H9 (cell line): ENCODE measurements around the gene CDH24. TPM values are rescaled to one million over a fixed set of nuclear protein-coding genes. Genes with fewer than 3 reads are reported as not detected.

Source experiments
- DNase-seq: peaks from one replicate; pipeline ENCODE4 v3.0.0-alpha.2; 2017
- H2AFZ ChIP-seq: one replicate; pipeline ENCODE4 v1.6.1; 2013; ENCODE audit warnings: mild to moderate bottlenecking, low read length, control low read depth, moderate library complexity
- H2AK5ac ChIP-seq: 2 replicates; pipeline ENCODE4 v1.6.1; 2013; ENCODE audit warnings: low read length, control low read depth, mixed read lengths; ENCODE audit not compliant: insufficient read length
- H2BK120ac ChIP-seq: one replicate; pipeline ENCODE4 v1.6.1; 2013; ENCODE audit warnings: low read depth, mild to moderate bottlenecking, low read length, control low read depth, inconsistent platforms; ENCODE audit not compliant: poor library complexity, severe bottlenecking
- H2BK12ac ChIP-seq: 2 replicates; pipeline ENCODE4 v1.6.1; 2013; ENCODE audit warnings: low read length, control low read depth, mixed read lengths, low read depth; ENCODE audit not compliant: insufficient read length
- H2BK15ac ChIP-seq: 2 replicates; pipeline ENCODE4 v1.6.1; 2013; ENCODE audit warnings: low read depth, low read length, control low read depth
- H2BK20ac ChIP-seq: one replicate; pipeline ENCODE4 v1.6.1; 2013; ENCODE audit warnings: low read depth, mild to moderate bottlenecking, low read length, control low read depth, inconsistent platforms; ENCODE audit not compliant: poor library complexity, severe bottlenecking
- H2BK5ac ChIP-seq: 2 replicates; pipeline ENCODE4 v1.6.1; 2013; ENCODE audit warnings: low read length, control low read depth, mixed read lengths; ENCODE audit not compliant: insufficient read length
- H3K14ac ChIP-seq: 2 replicates; pipeline ENCODE4 v1.6.1; 2013; ENCODE audit warnings: low read length, control low read depth; ENCODE audit not compliant: insufficient read depth
- H3K18ac ChIP-seq: 2 replicates; pipeline ENCODE4 v1.6.1; 2013; ENCODE audit warnings: low read depth, mild to moderate bottlenecking, mixed read lengths, low read length, control low read depth; ENCODE audit not compliant: insufficient read length
- H3K23ac ChIP-seq: 2 replicates; pipeline ENCODE4 v1.6.1; 2013; ENCODE audit warnings: low read length, control low read depth, mixed read lengths, low read depth; ENCODE audit not compliant: insufficient read length
- H3K23me2 ChIP-seq: 2 replicates; pipeline ENCODE4 v1.6.1; 2013; ENCODE audit warnings: low read depth, mild to moderate bottlenecking, mixed read lengths, low read length, control low read depth; ENCODE audit not compliant: insufficient read length, poor library complexity, severe bottlenecking
- H3K27ac ChIP-seq: 2 replicates; pipeline ENCODE4 v1.5.1; 2013; ENCODE audit warnings: low read length, control low read depth, mixed read lengths, low read depth; ENCODE audit not compliant: insufficient read length
- H3K27me3 ChIP-seq: 2 replicates; pipeline ENCODE4 v1.6.1; 2013; ENCODE audit warnings: low read length, control low read depth, inconsistent platforms; ENCODE audit not compliant: insufficient read depth
- H3K4ac ChIP-seq: 2 replicates; pipeline ENCODE4 v1.6.1; 2013; ENCODE audit warnings: low read depth, mild to moderate bottlenecking, control low read depth, inconsistent platforms, low read length, moderate library complexity
- H3K4me1 ChIP-seq: 2 replicates; pipeline ENCODE4 v1.6.1; 2013; ENCODE audit warnings: low read length, control low read depth, inconsistent platforms; ENCODE audit not compliant: insufficient read depth
- H3K4me2 ChIP-seq: 2 replicates; pipeline ENCODE4 v1.6.1; 2013; ENCODE audit warnings: low read length, control low read depth, mixed read lengths; ENCODE audit not compliant: insufficient read length, insufficient read depth
- H3K56ac ChIP-seq: 2 replicates; pipeline ENCODE4 v1.6.1; 2013; ENCODE audit warnings: low read depth, mild to moderate bottlenecking, mixed read lengths, low read length, control low read depth; ENCODE audit not compliant: insufficient read length
- H3K79me1 ChIP-seq: 2 replicates; pipeline ENCODE4 v1.6.1; 2013; ENCODE audit warnings: low read depth, mild to moderate bottlenecking, moderate library complexity, low read length, control low read depth, inconsistent platforms; ENCODE audit not compliant: insufficient read depth, poor library complexity, severe bottlenecking
- H3K79me2 ChIP-seq: 2 replicates; pipeline ENCODE4 v1.6.1; 2013; ENCODE audit warnings: low read length, control low read depth, inconsistent platforms; ENCODE audit not compliant: insufficient read depth
- H3K9ac ChIP-seq: 2 replicates; pipeline ENCODE4 v1.6.1; 2013; ENCODE audit warnings: low read length, control low read depth, mixed read lengths; ENCODE audit not compliant: insufficient read length; ENCODE audit errors: extremely low read depth
- H3K9me3 ChIP-seq: one replicate; pipeline ENCODE4 v1.6.1; 2013; ENCODE audit warnings: low read depth, low read length, inconsistent platforms; ENCODE audit not compliant: control insufficient read depth
- H3T11ph ChIP-seq: one replicate; pipeline ENCODE4 v1.6.1; 2013; ENCODE audit warnings: mild to moderate bottlenecking, low read length, control low read depth, inconsistent platforms
- H4K20me1 ChIP-seq: one replicate; pipeline ENCODE4 v1.6.1; 2013; ENCODE audit not compliant: control insufficient read depth, insufficient read length, insufficient read depth
- H4K5ac ChIP-seq: 2 replicates; pipeline ENCODE4 v1.6.1; 2013; ENCODE audit warnings: low read depth, mild to moderate bottlenecking, mixed read lengths, low read length, control low read depth; ENCODE audit not compliant: insufficient read length
- H4K8ac ChIP-seq: replicated peaks from 2 replicates; pipeline ENCODE4 v1.6.1; 2013; ENCODE audit warnings: low read length, control low read depth, mixed read lengths, low read depth; ENCODE audit not compliant: insufficient read length
- H4K91ac ChIP-seq: 2 replicates; pipeline ENCODE4 v1.6.1; 2013; ENCODE audit warnings: low read depth, mild to moderate bottlenecking, moderate library complexity, mixed read lengths, low read length, control low read depth; ENCODE audit not compliant: insufficient read length
- H3K27ac Mint-ChIP-seq, 3 experiments: 2 replicates in 2 of 3; 3 replicates in 1 of 3; pipeline ENCODE4 v1.8.0; 2020 to 2021; ENCODE audit warnings: mixed read lengths in 3 of 3, mild to moderate bottlenecking in 1 of 3, moderate library complexity in 1 of 3
- H3K27me3 Mint-ChIP-seq: 2 replicates; pipeline ENCODE4 v1.8.0; 2021; ENCODE audit warnings: low read depth, mild to moderate bottlenecking, moderate library complexity, mixed read lengths
- H3K36me3 Mint-ChIP-seq, 3 experiments: 2 replicates in 2 of 3; 3 replicates in 1 of 3; pipeline ENCODE4 v1.8.0; 2020 to 2021; ENCODE audit warnings: low read depth in 3 of 3, mixed read lengths in 3 of 3; ENCODE audit not compliant: insufficient read depth in 1 of 3
- H3K4me1 Mint-ChIP-seq, 2 experiments: 2 replicates each; pipeline ENCODE4 v1.8.0; 2020; ENCODE audit warnings: mixed read lengths in 2 of 2
- H3K4me3 Mint-ChIP-seq, 2 experiments: 2 replicates in 1 of 2; 3 replicates in 1 of 2; pipeline ENCODE4 v1.8.0; 2020 to 2021; ENCODE audit warnings: mild to moderate bottlenecking in 2 of 2, mixed read lengths in 2 of 2, moderate library complexity in 1 of 2
- H3K9me3 Mint-ChIP-seq, 2 experiments: 2 replicates in 1 of 2; 3 replicates in 1 of 2; pipeline ENCODE4 v1.8.0; 2020; ENCODE audit warnings: mild to moderate bottlenecking in 2 of 2, mixed read lengths in 2 of 2, moderate library complexity in 1 of 2
- CTCF ChIP-seq: fragments of 200-600 bp; sonication (generic); conservative IDR thresholded peaks from 3 replicates; pipeline ENCODE4 v1.8.0; 2021; ENCODE audit warnings: antibody characterized with exemption, mild to moderate bottlenecking
- WGBS: extraction: QIAGEN DNeasy Blood & Tissue Kit; methylation state at CpG from one replicate; pipeline ENCODE4 v1.1.7; 2013; ENCODE audit warnings: missing lambda C conversion rate, low lambda C conversion rate, mixed read lengths; ENCODE audit not compliant: insufficient read length; ENCODE audit errors: extremely low coverage; 5-methylcytosine and 5-hydroxymethylcytosine counted together
- total RNA-seq: library from RNA; stranded (reverse); gene quantifications from 2 replicates; pipeline ENCODE4 v1.2.1, GENCODE V29; 2021

The CDH24 gene
- total RNA-seq, 1 experiment from 2014 or later = 16.7 TPM

- Histone ChIP-seq H2AK5ac (no peak overlapping the region), H3K23ac (no peak overlapping the region), H3K14ac (no peak overlapping the region), H4K8ac (no peak overlapping the region), H3K9me3 (no peaks in the 10 kb centered on the region), H2AFZ (no peak overlapping the region), H3K9ac (no peak overlapping the region), H3K23me2 (no peaks in the 10 kb centered on the region), H3K27me3 (no peaks in the 10 kb centered on the region), H3K27ac (no peak overlapping the region), H3K79me2 (no peaks in the 10 kb centered on the region), H3K4me1 (no peaks in the 10 kb centered on the region), H3K56ac (no peak overlapping the region), H4K5ac (no peak overlapping the region), H3T11ph (no peak overlapping the region), H3K4me2 (no peak overlapping the region), H2BK12ac (no peak overlapping the region), H2BK5ac (no peak overlapping the region), H2BK20ac (no peak overlapping the region), H2BK15ac (no peak overlapping the region), H3K79me1 (no peaks in the 10 kb centered on the region), H4K20me1 (no peaks in the 10 kb centered on the region), H4K91ac (no peak overlapping the region), H2BK120ac (no peak overlapping the region), H3K18ac (no peak overlapping the region), H3K4ac (no peak overlapping the region)
- Mint-ChIP-seq H3K4me3 (no peak overlapping the region), H3K4me1 (peaks cover 6 to 15% of the 10 kb centered on the region in 2 experiments), H3K27me3 (peaks cover 1% of the 10 kb centered on the region; the same call in 1 of the 2 replicates), H3K9me3 (no peaks in the 10 kb centered on the region), H3K36me3 (peaks cover 7 to 17% (median 16%) of the 10 kb centered on the region in 3 experiments), H3K27ac (peak overlapping the region in 1 of 3 experiments; percentile 36; a peak in 3 of 7 replicates)
- no peak for DNase-seq
- no CpG with 5 or more reads among the region's 6 CpGs for WGBS
- TF ChIP-seq CTCF = no peak
Observed at GRCh38 chr14:23047034-23047634, 10.2 kb downstream of the CDH24 start.
